Right atrium auricular region (tissue), 2 donors: ENCODE results near the gene FGF6. TPM values are rescaled to one million over a fixed set of nuclear protein-coding genes. Genes with fewer than 3 reads are reported as not detected.

Experiments
- DNase-seq: peaks from one replicate; pipeline ENCODE4 v3.0.0-alpha.2; 2019; ENCODE audit warnings: low spot score
- H3K27ac ChIP-seq, 2 donors: fragments of 200-600 bp; sonication (generic); 1 replicate in 1 of 2; 2 replicates in 1 of 2; pipeline ENCODE4 v1.5.1; 2016 to 2019
- H3K27me3 ChIP-seq, 2 donors: fragments of 200-600 bp; sonication (generic); one replicate each; pipeline versions ENCODE4 v1.5.1 to v1.6.0; 2017 to 2019
- H3K36me3 ChIP-seq: fragments of 200-600 bp; sonication (generic); one replicate; pipeline ENCODE4 v1.5.1; 2016
- H3K4me1 ChIP-seq, 2 donors: fragments of 200-600 bp; sonication (generic); one replicate each; pipeline versions ENCODE4 v1.5.1 to v1.6.0; 2017 to 2019
- H3K4me3 ChIP-seq, 2 donors: fragments of 200-600 bp; sonication (generic); 1 replicate in 1 of 2; 2 replicates in 1 of 2; pipeline ENCODE4 v1.5.1; 2017 to 2019; ENCODE audit warnings: mild to moderate bottlenecking in 1 of 2, moderate library complexity in 1 of 2
- H3K9me3 ChIP-seq, 2 donors: fragments of 200-600 bp; sonication (generic); one replicate each; pipeline ENCODE4 v1.5.1; 2019
- CTCF ChIP-seq, 2 donors: fragments of 200-600 bp; sonication (generic); IDR thresholded peaks; one replicate each; pipeline ENCODE4 v1.5.1; 2019; ENCODE audit warnings: antibody characterized with exemption in 2 of 2
- total RNA-seq, 2 donors: library from RNA; depleted of rRNA; stranded (reverse); fragments of >200 nt; gene quantifications; one replicate each; pipeline ENCODE4 v1.1.0, GENCODE V29; 2016

The FGF6 gene
- total RNA-seq, 2 donors from 2014 or later: not detected

- no peaks in the 10 kb centered on the region for H3K27me3 ChIP-seq
- TF ChIP-seq CTCF (IDR thresholded peaks at IDR 0.05): no peak
- no peaks in the 10 kb centered on the region for H3K4me1 ChIP-seq
- no peak overlapping the region for H3K27ac ChIP-seq
- no peaks in the 10 kb centered on the region for H3K36me3 ChIP-seq
- DNase-seq: no peak
- H3K4me3 ChIP-seq: no peak overlapping the region
- H3K9me3 ChIP-seq: no peaks in the 10 kb centered on the region
Observed at GRCh38 chr12:4423528-4424195, 22.0 kb downstream of the FGF6 start.

GRCh38 chr12:4422985-4423384 lies 22.6 kb downstream of the FGF6 start:
- Histone ChIP-seq H3K27me3 (no peaks in the 10 kb centered on the region), H3K4me1 (no peaks in the 10 kb centered on the region), H3K27ac (no peak overlapping the region), H3K36me3 (no peaks in the 10 kb centered on the region), H3K9me3 (no peaks in the 10 kb centered on the region), H3K4me3 (no peak overlapping the region)
- DNase-seq: no peak
- no peak for TF ChIP-seq CTCF (IDR thresholded peaks at IDR 0.05)

- H3K36me3 ChIP-seq: no peaks in the 10 kb centered on the region
- DNase-seq: no peak
- H3K9me3 ChIP-seq: no peaks in the 10 kb centered on the region
- TF ChIP-seq CTCF (IDR thresholded peaks at IDR 0.05): peak; percentile 30 to 73
- H3K4me3 ChIP-seq: no peak overlapping the region
- no peaks in the 10 kb centered on the region for H3K4me1 ChIP-seq
- no peaks in the 10 kb centered on the region for H3K27me3 ChIP-seq
- no peak overlapping the region for H3K27ac ChIP-seq
Observed at GRCh38 chr12:4421590-4422031, 24.0 kb downstream of the FGF6 start.

GRCh38 chr12:4420138-4420670 lies 25.4 kb downstream of the FGF6 start:
- Histone ChIP-seq H3K4me1 (peaks cover 0 to 6% of the 10 kb centered on the region in 2 donors), H3K36me3 (no peaks in the 10 kb centered on the region), H3K27me3 (no peaks in the 10 kb centered on the region), H3K4me3 (no peak overlapping the region), H3K27ac (no peak overlapping the region), H3K9me3 (no peaks in the 10 kb centered on the region)
- DNase-seq: no peak
- TF ChIP-seq CTCF (IDR thresholded peaks at IDR 0.05): no peak

GRCh38 chr12:4418913-4419312 lies 26.7 kb downstream of the FGF6 start:
- DNase-seq: no peak
- Histone ChIP-seq H3K9me3 (no peaks in the 10 kb centered on the region), H3K36me3 (no peaks in the 10 kb centered on the region), H3K4me1 (peaks cover 0 to 9% of the 10 kb centered on the region in 2 donors), H3K27me3 (no peaks in the 10 kb centered on the region), H3K4me3 (no peak overlapping the region), H3K27ac (no peak overlapping the region)
- TF ChIP-seq CTCF (IDR thresholded peaks at IDR 0.05): no peak

GRCh38 chr12:4417936-4418335 lies 27.7 kb downstream of the FGF6 start:
- DNase-seq: no peak
- H3K4me1 ChIP-seq: peaks cover 0 to 9% of the 10 kb centered on the region in 2 donors
- no peaks in the 10 kb centered on the region for H3K27me3 ChIP-seq
- no peak overlapping the region for H3K4me3 ChIP-seq
- no peak for TF ChIP-seq CTCF (IDR thresholded peaks at IDR 0.05)
- H3K27ac ChIP-seq: no peak overlapping the region
- H3K9me3 ChIP-seq: no peaks in the 10 kb centered on the region
- no peaks in the 10 kb centered on the region for H3K36me3 ChIP-seq
